NCI-H2227 (cell line): Measurements from ENCODE around the gene CFAP410.
"Not testable (repeated sequence)": the region's sequence is repeated elsewhere in the genome, so short reads cannot be mapped to it uniquely, and the experiment has no call there.

ENCODE experiments used
- DNase-seq: peaks from one replicate; lab custom pipeline; 2025; ENCODE audit not compliant: unreplicated experiment; lab: John Stamatoyannopoulos, UW

The CFAP410 gene

GRCh38 chr21:44318489-44319285 is 20.5 kb downstream of the CFAP410 start:
- no peak for DNase-seq

GRCh38 chr21:44317871-44318270 is 21.3 kb downstream of the CFAP410 start:
- DNase-seq: no peak

- DNase-seq: no peak
Observed at GRCh38 chr21:44317241-44317782, 21.9 kb downstream of the CFAP410 start.

GRCh38 chr21:44316277-44316900 is 22.8 kb downstream of the CFAP410 start:
- no peak for DNase-seq

GRCh38 chr21:44315691-44316203 is 23.4 kb downstream of the CFAP410 start:
- DNase-seq: no peak

- DNase-seq: no peak
Observed at GRCh38 chr21:44314561-44314960, 24.6 kb downstream of the CFAP410 start.

GRCh38 chr21:44314128-44314527 is 25.1 kb downstream of the CFAP410 start:
- no peak for DNase-seq

- DNase-seq: no peak
Observed at GRCh38 chr21:44313451-44313850, 25.7 kb downstream of the CFAP410 start.

- no peak for DNase-seq
Observed at GRCh38 chr21:44312716-44313115, 26.5 kb downstream of the CFAP410 start.

- no peak for DNase-seq
Observed at GRCh38 chr21:44312089-44312488, 27.1 kb downstream of the CFAP410 start.

- no peak for DNase-seq
Observed at GRCh38 chr21:44310628-44311507, 28.3 kb downstream of the CFAP410 start.

GRCh38 chr21:44306936-44307704 is 32.1 kb downstream of the CFAP410 start:
- no peak for DNase-seq

GRCh38 chr21:44305691-44306090 is 33.5 kb downstream of the CFAP410 start:
- DNase-seq: no peak

- peak; percentile 42 for DNase-seq
Observed at GRCh38 chr21:44304877-44305293, 34.3 kb downstream of the CFAP410 start.

GRCh38 chr21:44304011-44304616 is 35.1 kb downstream of the CFAP410 start:
- no peak for DNase-seq

- DNase-seq: no peak
Observed at GRCh38 chr21:44303490-44303981, 35.7 kb downstream of the CFAP410 start.

GRCh38 chr21:44302573-44303401 is 36.4 kb downstream of the CFAP410 start:
- not testable (repeated sequence) for DNase-seq

- DNase-seq: no peak
Observed at GRCh38 chr21:44301961-44302406, 37.2 kb downstream of the CFAP410 start.

GRCh38 chr21:44301141-44301540 is 38.0 kb downstream of the CFAP410 start:
- no peak for DNase-seq
